Measurements from ENCODE around the gene RAPGEF1.

GRCh38 chr9:131629226-131629500, 110.7 kb downstream of the RAPGEF1 start:
- TF ChIP-seq POLR2A (IDR thresholded peaks at IDR 0.05; ENCODE audit: low read depth, low read length) = no peak
- no peak for TF ChIP-seq EZH2 (IDR thresholded peaks at IDR 0.05; ENCODE audit: borderline replicate concordance, low read depth, low read length, severe bottlenecking)
- TF ChIP-seq, protein P1, sequence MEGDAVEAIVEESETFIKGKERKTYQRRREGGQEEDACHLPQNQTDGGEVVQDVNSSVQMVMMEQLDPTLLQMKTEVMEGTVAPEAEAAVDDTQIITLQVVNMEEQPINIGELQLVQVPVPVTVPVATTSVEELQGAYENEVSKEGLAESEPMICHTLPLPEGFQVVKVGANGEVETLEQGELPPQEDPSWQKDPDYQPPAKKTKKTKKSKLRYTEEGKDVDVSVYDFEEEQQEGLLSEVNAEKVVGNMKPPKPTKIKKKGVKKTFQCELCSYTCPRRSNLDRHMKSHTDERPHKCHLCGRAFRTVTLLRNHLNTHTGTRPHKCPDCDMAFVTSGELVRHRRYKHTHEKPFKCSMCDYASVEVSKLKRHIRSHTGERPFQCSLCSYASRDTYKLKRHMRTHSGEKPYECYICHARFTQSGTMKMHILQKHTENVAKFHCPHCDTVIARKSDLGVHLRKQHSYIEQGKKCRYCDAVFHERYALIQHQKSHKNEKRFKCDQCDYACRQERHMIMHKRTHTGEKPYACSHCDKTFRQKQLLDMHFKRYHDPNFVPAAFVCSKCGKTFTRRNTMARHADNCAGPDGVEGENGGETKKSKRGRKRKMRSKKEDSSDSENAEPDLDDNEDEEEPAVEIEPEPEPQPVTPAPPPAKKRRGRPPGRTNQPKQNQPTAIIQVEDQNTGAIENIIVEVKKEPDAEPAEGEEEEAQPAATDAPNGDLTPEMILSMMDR (IDR thresholded peaks at IDR 0.05; ENCODE audit: extremely low read depth in 1 of 2, insufficient read depth in 1 of 2, low read depth in 1 of 2, low read length in 2 of 2) = no peak
- TF ChIP-seq MAX (IDR thresholded peaks at IDR 0.05; ENCODE audit: insufficient read depth, insufficient read length) = no peak
- TF ChIP-seq POLR2AphosphoS5 (IDR thresholded peaks at IDR 0.05; ENCODE audit: insufficient read depth, low read depth, low read length) = no peak
